Mononuclear cell (primary cell): Measurements from ENCODE around the gene RYR2. TPM values are rescaled to one million over a fixed set of nuclear protein-coding genes. Genes with fewer than 3 reads are reported as not detected.

ENCODE experiments used
- H3K27me3 ChIP-seq: 2 replicates; pipeline ENCODE4 v1.6.0; 2011; ENCODE audit warnings: low read length, control low read depth; ENCODE audit not compliant: insufficient read depth
- H3K4me1 ChIP-seq: 2 replicates; pipeline ENCODE4 v1.5.1; 2011; ENCODE audit warnings: mild to moderate bottlenecking, low read length, control low read depth; ENCODE audit not compliant: insufficient read depth
- H3K4me3 ChIP-seq: 2 replicates; pipeline ENCODE4 v1.5.1; 2011; ENCODE audit warnings: mild to moderate bottlenecking, low read length, moderate library complexity
- H3K9me3 ChIP-seq: 2 replicates; pipeline ENCODE4 v1.5.1; 2011; ENCODE audit warnings: low read depth, mild to moderate bottlenecking, control low read depth, low read length
- total RNA-seq: library from RNA; depleted of rRNA; stranded (reverse); fragments of >200 nt; gene quantifications from one replicate; pipeline ENCODE4 v1.2.3, GENCODE V29; 2012

Gene RYR2
- total RNA-seq, 1 donor = 0.21 TPM

DNA sequence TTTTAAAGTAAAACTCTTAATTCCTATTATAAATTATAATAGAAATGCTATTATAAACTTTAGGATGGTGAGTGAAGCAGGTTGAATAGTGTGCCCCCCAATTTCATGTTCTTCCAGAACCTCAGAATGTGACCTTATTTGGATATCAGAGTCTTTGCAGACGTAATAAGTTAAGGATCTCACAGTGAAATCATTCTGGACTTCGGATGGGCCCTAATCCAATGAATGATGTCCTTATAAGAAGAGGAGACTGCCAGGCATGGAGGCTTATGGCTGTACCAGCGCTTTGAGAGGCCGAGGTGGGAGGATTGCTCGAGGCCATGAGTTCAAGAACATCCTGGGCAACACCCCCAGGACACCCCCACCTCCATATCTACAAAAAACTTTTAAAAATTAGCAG is 28.4 kb upstream of the RYR2 start:
- H3K27me3 ChIP-seq = no peaks in the 10 kb centered on the region
- H3K4me3 ChIP-seq = no peak overlapping the region
- H3K4me1 ChIP-seq = no peaks in the 10 kb centered on the region
- H3K9me3 ChIP-seq = no peaks in the 10 kb centered on the region

DNA sequence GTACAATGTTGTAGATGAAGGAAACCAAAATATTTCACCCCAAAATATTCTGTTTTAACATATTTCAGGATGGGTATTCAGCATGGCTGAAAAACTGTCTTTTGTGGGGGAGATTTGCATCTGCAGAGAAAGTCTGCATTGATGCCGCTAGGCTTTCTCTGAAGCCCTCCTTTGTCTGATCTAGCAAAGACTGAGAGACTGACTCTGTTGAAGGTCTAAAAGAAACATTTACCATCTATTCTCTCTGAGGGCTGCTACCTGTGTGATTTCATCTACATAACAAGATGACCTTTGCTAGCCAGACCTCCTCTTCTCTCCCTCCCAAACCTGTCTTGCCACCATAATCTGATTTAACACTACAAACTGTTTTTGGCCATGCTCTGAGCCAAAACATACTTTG is 25.4 kb upstream of the RYR2 start:
- Histone ChIP-seq H3K9me3 (no peaks in the 10 kb centered on the region), H3K4me1 (no peaks in the 10 kb centered on the region), H3K27me3 (no peaks in the 10 kb centered on the region), H3K4me3 (no peak overlapping the region)

DNA sequence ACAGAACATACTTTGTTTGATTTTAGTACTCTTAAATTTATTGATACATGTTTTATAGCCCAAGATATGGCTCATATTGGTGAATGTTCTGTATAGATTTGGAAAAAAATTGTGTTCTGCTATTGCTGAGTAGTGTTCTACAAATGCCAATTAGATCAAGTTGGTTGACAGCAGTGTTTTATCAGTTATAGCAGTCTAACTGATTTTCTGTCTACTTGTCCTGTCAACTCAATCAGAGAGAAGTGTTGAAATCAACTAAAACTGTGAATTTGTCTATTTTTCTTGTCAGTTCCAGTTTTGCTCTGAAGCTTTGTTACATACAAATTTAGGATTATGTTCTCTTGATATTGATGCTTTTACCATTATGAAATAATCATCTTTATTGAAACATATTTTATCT is 23.1 kb upstream of the RYR2 start:
- no peak overlapping the region for H3K4me3 ChIP-seq
- H3K9me3 ChIP-seq = no peaks in the 10 kb centered on the region
- no peaks in the 10 kb centered on the region for H3K4me1 ChIP-seq
- H3K27me3 ChIP-seq = no peaks in the 10 kb centered on the region

DNA sequence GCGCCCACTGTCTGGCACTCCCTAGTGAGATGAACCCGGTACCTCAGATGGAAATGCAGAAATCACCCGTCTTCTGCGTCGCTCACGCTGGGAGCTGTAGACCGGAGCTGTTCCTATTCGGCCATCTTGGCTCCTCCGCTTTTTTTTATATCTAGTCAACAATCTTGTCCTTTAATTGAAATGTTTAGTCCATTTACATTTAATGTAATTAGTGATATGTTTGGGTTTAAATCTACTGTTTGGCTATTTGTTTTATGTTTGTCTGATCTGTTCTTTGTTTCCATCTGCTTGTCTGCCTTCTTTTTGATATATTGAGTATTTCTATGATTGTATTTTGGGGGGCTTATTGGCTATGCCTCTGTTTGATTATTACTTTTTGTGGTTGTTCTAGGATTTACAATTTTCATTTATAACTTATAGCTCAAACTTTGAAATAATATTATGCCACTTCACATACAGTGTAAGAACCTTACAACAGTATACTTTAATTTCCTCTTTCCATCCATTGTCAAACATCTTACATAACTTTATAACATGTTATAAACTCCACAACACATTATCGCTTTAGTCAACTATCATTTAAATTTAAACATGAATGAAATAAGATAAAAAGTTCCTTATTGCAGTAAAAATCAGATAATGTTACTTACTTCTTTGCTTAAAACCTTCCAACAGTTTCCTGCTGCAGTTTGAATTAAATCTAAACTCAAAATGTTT is 16.5 kb upstream of the RYR2 start:
- Histone ChIP-seq H3K4me3 (no peak overlapping the region), H3K4me1 (no peaks in the 10 kb centered on the region), H3K27me3 (peaks cover 3% of the 10 kb centered on the region), H3K9me3 (no peaks in the 10 kb centered on the region)

DNA sequence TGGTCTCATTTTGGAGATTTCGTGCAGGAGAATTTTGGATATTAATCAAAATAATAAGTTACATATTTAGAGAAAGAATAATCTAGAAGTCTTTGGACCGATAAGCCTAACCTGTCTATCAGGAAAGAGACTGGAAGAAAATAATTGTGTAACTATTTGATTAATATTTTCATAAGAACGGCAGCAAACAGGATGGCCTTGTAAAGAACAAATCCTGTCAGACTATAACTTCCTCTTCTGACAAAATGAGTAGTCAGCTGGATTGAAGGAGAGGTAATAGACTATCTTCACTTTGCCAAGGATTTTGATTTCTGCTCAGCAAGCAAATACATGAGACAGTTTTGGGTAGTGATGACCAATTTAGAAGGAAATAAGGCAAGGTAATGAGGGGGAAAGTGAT is 12.7 kb upstream of the RYR2 start:
- Histone ChIP-seq H3K9me3 (no peaks in the 10 kb centered on the region), H3K4me1 (no peaks in the 10 kb centered on the region), H3K4me3 (no peak overlapping the region), H3K27me3 (peaks cover 3% of the 10 kb centered on the region)

DNA sequence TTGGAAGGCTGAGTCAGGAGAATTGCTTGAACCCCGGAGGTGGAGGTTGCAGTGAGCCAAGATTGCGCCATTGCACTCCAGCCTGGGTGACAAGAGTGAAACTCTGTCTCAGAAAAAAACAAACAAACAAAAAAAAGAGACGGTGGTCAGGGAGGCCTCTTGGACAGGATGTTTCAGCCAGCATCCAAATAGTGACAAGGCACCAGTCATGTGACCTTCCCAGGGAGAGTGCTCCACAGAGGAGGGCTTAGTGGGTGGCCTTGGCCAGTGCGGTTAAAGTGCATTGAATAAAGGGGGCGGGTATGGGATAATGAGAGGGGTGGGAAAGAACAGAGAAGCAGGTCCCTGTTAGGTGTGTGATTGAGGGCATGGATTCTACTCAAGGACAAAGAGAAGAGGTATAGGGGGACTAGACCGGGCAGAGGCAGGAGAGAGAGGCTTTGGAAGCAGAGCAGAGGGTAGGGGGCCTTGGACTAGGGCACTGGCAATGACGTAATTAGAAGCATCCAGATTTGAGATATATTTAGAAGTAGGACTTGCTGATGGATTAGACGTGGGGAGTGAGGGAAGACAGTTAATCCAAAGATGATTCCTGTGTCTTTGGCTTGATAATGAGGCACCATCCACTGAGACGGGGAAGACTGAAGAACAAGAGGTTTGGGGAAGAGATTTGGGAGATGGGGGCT is 12.0 kb upstream of the RYR2 start:
- Histone ChIP-seq H3K4me3 (no peak overlapping the region), H3K4me1 (no peaks in the 10 kb centered on the region)

DNA sequence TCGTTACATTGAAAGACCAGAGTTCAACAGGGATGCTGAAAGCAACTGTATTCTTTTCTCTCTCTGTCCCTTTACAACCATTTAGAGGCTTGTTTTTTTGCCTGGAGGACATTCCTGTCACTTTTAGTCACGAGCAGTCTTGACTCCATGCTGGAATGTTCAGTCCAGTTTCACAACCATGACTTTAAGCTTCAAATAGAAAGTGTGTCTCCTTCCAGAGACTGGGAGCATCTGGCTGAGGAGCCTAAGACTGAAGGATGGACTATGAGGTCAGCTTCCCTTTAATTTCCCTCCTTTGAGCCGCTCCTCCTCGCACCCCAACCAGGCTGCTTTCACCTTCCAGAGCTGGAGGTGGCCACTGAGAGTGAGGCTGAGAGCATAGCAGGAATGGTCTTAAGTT is 10.5 kb upstream of the RYR2 start:
- H3K4me3 ChIP-seq = no peak overlapping the region
- H3K27me3 ChIP-seq = peaks cover 3% of the 10 kb centered on the region
- no peaks in the 10 kb centered on the region for H3K4me1 ChIP-seq
- no peaks in the 10 kb centered on the region for H3K9me3 ChIP-seq

More for the DNA sequence above, 12.0 kb upstream of the RYR2 start:
- H3K27me3 ChIP-seq = peaks cover 3% of the 10 kb centered on the region
- no peaks in the 10 kb centered on the region for H3K9me3 ChIP-seq

DNA sequence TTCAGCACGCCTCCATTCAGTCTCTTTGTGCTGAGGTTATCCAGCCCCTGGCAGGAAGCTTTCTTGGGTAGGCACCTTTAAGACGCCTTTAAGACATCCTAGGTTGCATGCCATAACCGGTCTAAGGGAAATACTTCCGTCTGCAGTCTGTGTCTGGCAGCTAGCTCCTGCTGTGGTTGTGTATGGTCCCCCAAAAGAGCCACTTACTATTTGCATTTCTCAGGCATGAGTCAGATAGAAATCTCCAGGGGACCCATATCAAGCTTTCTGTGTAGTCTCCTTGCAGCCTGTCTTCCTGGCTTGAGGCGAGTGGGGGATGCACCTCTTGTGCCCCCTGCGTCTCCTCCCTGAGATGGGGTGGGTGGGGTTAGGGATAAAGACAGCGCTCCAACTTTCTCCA is 10.0 kb upstream of the RYR2 start:
- H3K27me3 ChIP-seq = peaks cover 3% of the 10 kb centered on the region
- no peak overlapping the region for H3K4me3 ChIP-seq
- H3K4me1 ChIP-seq = no peaks in the 10 kb centered on the region
- no peaks in the 10 kb centered on the region for H3K9me3 ChIP-seq

DNA sequence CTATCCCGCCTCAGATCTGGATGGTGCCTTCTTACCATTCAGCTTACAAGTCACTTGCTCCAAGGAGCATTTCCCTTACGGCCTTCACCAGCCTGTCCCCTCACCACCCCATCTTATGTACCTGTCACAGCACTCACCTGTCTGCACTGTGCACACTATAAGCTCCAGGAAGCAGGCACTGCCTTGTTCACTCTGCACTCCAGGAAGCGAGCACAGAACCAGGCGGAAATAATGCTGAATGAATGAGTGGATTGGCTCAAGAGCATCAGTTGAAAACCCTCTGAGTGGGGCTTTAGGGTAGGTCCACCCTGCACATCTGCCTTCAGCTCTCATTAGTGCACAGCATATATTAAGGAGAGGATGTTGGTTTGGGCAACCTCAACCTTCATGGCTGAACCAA is 8.9 kb upstream of the RYR2 start:
- no peaks in the 10 kb centered on the region for H3K4me1 ChIP-seq

DNA sequence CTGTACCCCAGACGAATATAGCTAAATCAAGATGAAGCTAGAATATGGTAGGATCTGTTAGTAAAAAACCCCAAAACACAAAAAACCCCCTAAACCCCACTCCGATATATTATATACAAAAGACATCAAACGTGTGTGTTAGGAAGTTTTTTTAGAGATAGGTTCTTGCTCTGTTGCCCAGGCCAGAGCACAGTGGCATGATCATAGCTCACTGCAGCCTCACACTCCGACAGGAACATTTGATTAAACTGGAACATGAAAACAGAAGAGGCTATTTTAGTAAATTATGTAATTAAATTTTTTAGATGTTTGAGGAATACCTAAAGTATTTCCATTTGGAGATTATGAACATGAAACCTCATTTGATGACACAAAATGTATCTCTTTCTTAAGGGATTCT is 8.2 kb upstream of the RYR2 start:
- Histone ChIP-seq H3K4me1 (no peaks in the 10 kb centered on the region), H3K27me3 (peaks cover 6% of the 10 kb centered on the region), H3K9me3 (no peaks in the 10 kb centered on the region), H3K4me3 (no peak overlapping the region)

More for the DNA sequence above, 8.9 kb upstream of the RYR2 start:
- Histone ChIP-seq H3K27me3 (no peaks in the 10 kb centered on the region), H3K9me3 (no peaks in the 10 kb centered on the region), H3K4me3 (no peak overlapping the region)

DNA sequence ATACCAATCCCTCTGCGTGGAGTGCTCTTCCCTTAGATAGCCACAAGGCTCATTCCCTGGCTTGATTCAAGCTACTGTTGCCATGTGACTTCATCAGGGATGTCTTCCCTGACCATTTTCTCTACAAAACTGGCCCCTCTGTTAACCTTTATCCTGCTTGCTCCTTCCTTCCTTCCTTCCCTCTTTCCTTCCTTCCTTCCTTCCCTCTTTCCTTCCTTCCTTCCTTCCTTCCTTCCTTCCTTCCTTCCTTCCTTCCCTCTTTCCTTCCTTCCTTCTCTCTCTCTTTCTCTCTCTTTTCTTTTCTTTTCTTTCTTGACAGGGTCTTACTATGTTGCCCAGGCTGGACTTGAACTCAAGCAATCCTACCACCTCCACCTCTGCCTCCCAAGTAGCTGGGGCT is 6.2 kb upstream of the RYR2 start:
- Histone ChIP-seq H3K27me3 (peaks cover 21% of the 10 kb centered on the region), H3K4me3 (no peak overlapping the region), H3K9me3 (no peaks in the 10 kb centered on the region), H3K4me1 (no peaks in the 10 kb centered on the region)

DNA sequence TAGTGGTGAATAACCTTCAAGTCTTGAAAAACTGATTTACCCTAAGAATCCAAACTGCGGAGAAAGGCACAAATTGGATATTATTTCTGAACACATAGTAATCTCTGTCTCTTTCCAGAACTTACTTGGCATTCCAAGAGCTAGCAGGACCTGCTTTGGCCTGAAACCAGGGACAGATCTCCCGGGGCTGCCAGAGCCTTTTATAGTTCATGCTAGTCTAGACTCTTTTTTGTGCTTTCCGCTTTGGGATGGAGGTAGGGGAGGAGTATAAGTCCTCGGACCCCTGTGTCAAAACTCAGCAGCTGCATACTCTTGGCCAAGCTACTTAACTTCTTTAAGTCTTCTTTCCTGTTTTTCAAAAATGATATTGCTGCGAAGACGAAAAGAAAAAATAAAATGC is 3.8 kb upstream of the RYR2 start:
- no peak overlapping the region for H3K4me3 ChIP-seq
- no peaks in the 10 kb centered on the region for H3K9me3 ChIP-seq
- H3K4me1 ChIP-seq = no peaks in the 10 kb centered on the region
- H3K27me3 ChIP-seq = peaks cover 40% of the 10 kb centered on the region

DNA sequence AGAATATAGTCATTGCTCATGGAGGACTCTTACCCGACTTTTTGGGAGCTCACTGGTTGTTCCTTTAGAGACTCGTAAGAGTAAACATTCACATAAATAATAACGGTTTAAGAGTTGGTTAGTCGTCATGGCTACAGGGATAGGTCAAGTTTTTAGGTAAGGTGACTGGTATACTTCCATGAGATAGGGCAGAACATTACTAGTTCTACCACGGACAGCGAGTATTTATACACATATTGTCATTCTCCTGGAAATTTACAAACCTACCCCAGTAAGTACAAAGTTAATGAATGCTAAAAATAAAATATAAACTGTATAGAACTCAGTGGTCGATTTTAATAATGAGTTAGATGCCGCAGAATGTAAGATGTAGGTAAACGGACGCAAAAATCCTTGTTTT is 1.2 kb upstream of the RYR2 start:
- H3K9me3 ChIP-seq = no peaks in the 10 kb centered on the region
- H3K27me3 ChIP-seq = peaks cover 66% of the 10 kb centered on the region
- no peaks in the 10 kb centered on the region for H3K4me1 ChIP-seq
- H3K4me3 ChIP-seq = no peak overlapping the region

DNA sequence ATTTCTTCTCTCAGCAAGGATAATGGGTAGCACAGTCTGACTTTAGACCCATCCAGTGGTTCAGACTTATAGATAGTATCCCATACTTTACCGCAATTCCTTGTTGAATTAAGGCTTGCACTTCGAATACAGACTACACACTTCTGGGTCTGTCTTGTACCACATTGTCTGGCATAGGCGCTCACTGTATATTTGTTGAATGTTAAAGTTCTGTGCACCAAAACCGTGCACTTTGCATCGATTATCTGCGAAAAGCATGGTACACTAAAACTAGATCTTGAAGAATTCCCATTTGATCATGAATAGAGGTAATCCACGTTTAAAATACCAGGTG is 556 bp upstream of the RYR2 start:
- no peaks in the 10 kb centered on the region for H3K4me1 ChIP-seq
- H3K9me3 ChIP-seq = no peaks in the 10 kb centered on the region
- H3K4me3 ChIP-seq = no peak overlapping the region
- peaks cover 70% of the 10 kb centered on the region for H3K27me3 ChIP-seq

DNA sequence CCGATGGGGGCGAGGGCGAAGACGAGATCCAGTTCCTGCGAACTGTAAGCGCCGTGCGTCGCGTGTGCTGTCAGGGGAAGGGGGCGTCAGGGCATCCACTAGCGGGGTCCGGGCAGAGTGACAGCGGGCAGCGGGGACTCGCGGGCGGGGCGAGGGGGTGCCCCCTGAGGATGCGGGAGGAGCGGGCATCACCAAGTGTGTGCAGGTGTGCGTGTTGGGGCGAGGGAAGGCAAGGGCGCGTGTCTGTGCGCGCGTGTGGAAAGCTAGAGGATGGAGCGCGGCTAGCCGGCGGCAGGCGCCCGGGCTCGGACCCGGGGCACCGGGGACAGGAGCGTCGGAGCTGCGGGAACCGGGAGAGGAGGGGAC is 525 bp downstream of the RYR2 start:
- Histone ChIP-seq H3K27me3 (peaks cover 74% of the 10 kb centered on the region), H3K4me1 (no peaks in the 10 kb centered on the region), H3K9me3 (no peaks in the 10 kb centered on the region), H3K4me3 (no peak overlapping the region)

DNA sequence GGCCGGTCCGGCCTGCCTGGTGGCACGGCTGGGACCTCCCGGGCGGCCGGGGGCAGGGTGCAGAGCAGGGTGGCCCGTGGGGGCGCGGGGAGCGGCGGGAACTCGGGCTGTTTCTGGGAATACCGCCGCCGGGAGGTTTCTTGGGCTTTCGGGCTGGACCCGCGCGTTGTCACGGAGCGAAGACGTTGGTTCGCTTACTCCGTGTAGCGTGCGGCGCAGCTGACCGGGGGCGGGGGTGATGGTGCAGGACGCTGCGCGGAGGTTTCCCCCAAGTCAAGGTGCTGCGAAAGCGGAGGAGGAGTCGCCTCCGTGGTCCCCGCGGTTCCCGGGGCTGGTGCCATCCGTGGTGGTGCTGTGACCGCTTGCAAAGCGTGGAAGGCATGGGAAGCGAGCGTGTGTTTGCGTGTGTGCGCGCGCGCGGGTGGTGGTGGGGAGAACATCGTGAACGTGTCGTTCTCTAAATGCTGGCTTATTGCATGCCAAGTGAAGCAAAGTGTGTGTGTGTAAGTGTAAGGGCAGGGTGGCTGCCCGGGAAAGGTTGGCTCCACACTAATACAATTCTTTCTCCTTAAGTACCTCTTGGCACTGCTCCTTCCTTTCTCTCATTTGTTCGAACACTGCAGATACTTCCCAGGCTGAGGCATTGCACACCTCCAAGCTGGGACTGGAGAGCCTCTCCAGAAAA is 1.1 kb downstream of the RYR2 start:
- no peak overlapping the region for H3K4me3 ChIP-seq
- peaks cover 74% of the 10 kb centered on the region for H3K27me3 ChIP-seq
- no peaks in the 10 kb centered on the region for H3K9me3 ChIP-seq
- H3K4me1 ChIP-seq = no peaks in the 10 kb centered on the region
